Fibroblast of skin of left quadriceps (primary cell): ENCODE data around the gene PRELID1.
"Not testable (repeated sequence)": the region's sequence is repeated elsewhere in the genome, so short reads cannot be mapped to it uniquely, and the experiment has no call there.

ENCODE experiments used
- DNase-seq, 2 experiments: peaks; one replicate each; pipeline ENCODE4 v3.0.0-alpha.2; 2013; ENCODE audit warnings: low read depth in 2 of 2

The PRELID1 gene, protein sequence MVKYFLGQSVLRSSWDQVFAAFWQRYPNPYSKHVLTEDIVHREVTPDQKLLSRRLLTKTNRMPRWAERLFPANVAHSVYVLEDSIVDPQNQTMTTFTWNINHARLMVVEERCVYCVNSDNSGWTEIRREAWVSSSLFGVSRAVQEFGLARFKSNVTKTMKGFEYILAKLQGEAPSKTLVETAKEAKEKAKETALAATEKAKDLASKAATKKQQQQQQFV

DNA sequence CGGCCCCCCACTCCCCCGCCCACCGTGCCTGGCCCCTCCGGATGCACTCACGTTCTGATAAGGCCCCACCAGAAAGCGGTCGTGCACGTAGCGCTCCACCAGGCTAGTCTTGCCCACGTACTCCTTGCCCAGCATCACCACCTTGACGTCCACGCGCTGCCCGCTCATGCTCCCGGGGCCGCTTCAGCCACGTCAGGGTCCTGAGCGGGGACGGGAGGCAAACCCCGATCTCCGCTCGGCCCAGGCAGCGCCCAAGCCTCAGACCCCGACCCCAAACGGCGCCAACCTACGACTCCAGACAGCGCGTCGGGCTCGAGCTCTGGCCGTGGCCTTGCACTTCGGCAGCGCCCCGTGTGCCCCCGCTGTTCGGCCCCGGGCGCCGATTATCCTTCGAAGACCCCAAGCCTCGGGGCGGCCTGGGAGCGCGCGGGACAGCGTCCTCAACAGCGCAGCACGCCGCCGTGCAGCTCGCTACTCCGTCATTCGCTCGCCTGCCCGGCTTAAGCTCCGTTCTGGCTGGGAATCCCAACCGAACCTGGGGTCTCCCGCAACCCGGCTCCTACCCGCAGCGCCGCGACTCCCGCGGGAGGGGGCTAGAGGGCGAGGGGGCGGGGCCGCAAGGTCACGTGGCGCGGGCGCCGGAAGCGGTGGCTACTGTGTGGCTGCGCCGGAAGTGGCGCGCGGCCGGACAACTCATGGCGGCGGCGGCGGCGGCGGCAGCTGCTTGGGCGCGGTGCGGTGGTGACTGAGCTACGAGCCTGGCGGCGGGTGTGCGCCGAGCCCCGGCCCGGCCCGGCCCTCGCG is at the start of gene PRELID1, which contains the start of gene RAB24:
TSS of gene PRELID1 (plus strand) at position 679 of the 804 bp plus-strand sequence. CDS start 187 bp downstream, outside the sequence.
TSS of gene RAB24 (minus strand) at position 599 of the 804 bp plus-strand sequence. CDS start at position 168, 431 bp downstream.
- DNase-seq, result peak; percentile 50 to 56

- DNase-seq, result no peak
Observed at GRCh38 chr5:177256296-177256695, 47.3 kb upstream of the PRELID1 start.

DNA sequence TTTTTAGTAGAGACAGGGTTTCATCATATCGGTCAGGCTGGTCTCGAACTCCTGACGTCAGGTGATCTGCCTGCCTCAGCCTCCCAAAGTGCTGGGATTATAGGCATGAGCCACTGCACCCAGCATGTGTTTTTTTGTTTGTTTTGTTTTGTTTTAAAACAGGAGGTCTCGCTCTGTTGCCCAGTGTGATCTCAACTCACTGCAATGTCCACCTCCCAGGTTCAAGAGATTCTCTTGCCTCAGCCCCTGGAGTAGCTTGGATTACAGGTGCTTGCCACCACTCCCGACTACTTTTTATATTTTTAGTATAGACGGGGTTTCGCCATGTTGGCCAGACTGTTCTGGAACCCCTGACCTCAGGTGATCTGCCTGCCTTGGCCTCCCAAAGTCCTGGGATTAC is 44.9 kb upstream of the PRELID1 start:
- DNase-seq, result not testable (repeated sequence)

GRCh38 chr5:177260961-177261360 is 42.6 kb upstream of the PRELID1 start:
- DNase-seq, result no peak

DNA sequence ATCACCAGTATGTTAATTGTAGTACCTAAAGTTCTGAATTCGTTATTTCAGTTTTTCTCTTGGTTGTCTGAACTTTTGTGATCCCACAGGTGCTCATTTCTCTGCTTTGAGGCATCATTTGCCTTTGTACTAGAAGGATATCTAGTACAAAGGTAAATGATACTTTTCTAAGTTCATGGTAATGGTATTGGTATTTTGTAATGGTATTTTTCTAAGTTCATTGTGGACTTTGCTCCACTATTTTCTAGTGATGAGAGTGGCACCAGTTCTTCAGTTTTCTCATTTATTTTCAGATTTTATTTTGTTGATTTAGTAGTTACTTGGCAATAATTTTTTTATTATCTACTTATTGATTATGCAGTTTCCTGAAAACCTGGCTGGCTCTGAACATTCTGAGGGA is 42.1 kb upstream of the PRELID1 start:
- no peak for DNase-seq

GRCh38 chr5:177264178-177264577 is 39.4 kb upstream of the PRELID1 start:
- no peak for DNase-seq

- DNase-seq, result no peak
Observed at GRCh38 chr5:177265395-177265794, 38.2 kb upstream of the PRELID1 start.

DNA sequence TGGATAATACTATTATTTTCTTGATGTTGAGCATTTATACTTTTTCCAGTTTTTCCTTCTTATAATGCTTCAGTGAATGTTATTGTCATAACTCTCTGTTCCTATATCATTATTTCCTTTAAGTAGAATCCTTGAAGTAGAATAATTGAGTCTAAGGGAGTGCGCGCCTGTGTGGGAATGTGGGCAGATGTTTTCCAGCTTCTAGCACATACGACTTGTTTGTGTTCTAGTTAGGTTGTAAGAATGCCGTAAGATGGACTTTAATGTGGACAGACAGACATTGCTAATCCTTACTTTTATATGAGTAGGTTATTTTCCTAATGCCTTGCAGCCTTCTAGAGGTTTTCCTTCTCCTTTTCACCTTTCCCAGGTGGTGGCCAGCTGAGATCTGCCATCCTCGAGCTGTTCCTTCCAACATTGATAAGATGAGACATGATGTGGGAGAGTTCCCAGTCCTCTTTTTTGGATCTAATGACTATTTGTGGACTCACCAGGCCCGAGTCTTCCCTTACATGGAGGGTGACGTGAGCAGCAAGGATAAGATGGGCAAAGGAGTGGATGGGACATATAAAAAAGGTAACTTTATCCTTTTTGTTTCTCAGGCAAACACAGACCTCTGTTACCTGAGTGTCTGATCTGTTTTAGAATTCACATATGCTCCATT is 34.2 kb upstream of the PRELID1 start:
- DNase-seq, result no peak

DNA sequence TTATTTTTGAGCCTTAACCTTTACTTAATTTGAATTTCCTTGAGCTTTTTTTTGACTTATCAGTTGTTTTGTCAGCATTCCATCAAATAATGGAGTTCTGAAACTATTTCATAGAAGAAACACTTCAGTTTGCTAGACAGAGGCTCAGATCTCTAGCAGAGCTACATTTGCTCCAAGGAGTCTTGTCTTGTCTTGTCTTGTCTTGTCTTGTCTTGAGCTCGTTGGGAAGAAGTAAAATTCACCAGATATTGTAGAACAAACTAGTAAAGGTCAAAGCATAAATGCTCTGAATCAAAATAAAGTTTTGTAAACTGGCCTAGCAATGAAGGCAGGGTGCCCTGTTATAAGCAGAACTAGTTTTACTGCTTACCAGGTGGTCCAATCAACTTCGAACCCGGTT is 33.6 kb upstream of the PRELID1 start:
- no peak for DNase-seq

DNA sequence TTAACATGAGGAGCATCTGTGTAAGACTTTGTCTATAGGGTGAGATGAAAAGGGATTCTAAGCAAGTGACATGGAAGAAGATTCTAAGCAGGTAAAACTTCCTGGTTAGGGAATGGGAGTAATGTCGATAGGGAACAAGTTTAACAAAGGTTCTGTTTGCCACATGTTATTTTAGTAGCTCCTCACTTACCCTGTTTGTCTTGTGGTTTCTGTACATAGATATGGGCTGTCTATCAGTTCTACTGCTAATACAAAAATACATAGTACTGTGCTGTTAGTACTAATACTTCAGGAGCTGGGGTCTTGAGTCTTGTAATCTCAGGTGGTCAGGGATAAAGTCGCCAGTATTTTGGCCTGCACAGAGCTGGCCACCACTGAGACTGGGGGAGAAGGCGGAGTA is 32.9 kb upstream of the PRELID1 start:
- DNase-seq, result no peak

DNA sequence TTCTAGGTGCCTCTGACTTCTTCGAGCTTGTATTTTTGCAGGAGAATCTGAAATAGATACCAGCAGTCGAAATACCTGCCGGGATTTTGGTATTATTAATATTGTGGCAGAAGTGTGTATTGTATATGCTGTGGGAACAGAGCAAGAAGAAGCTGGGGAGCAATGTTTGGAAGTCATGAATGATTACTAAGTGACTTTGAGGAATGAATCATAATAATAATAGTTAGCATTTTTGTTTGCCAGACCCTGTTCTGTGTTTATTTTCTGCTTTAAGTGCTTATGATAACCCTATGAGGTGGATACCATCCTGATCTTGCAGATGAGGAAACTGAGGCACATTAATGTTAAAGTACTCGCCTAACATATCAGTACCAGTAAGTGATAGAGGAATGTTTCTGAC is 32.5 kb upstream of the PRELID1 start:
- DNase-seq, result no peak

- DNase-seq, result no peak
Observed at GRCh38 chr5:177275883-177276282, 27.7 kb upstream of the PRELID1 start.

DNA sequence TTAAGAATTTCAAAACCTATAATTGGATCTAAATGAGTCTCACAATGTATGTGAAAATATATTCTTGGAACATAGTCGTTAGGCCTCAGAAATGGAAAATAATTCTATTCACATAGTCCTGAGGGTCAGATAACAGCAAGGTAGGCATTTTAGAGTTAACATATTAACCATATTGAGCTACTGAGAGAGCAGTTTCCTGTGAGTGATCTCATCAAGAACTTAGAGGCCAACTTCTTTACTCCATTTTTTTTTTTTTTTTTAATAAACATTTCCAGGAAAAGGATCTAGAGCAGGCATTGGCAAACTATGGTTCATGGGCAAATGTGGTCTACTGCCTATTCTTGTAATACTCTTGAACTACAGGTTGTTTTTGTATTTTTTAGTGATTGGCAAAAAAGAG is 26.7 kb upstream of the PRELID1 start:
- DNase-seq, result no peak

DNA sequence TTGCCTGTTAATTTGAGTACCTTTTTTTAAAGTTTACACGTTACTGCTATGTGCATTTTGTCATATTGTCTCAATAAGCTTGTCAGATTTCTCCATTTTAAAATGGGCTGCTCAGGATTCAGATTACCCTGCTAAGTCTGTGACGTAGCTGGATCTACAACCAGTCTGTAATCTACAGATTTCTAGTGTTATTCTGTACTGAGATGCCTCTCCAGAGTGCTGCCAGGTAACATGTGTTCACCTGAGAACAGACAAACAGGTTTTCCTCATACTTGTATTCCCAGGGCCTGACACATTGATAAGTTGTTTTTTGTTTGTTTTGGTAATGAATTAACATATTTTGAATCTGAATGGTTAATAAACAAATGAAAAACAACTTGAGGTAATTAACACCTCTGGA is 15.4 kb upstream of the PRELID1 start:
- no peak for DNase-seq

DNA sequence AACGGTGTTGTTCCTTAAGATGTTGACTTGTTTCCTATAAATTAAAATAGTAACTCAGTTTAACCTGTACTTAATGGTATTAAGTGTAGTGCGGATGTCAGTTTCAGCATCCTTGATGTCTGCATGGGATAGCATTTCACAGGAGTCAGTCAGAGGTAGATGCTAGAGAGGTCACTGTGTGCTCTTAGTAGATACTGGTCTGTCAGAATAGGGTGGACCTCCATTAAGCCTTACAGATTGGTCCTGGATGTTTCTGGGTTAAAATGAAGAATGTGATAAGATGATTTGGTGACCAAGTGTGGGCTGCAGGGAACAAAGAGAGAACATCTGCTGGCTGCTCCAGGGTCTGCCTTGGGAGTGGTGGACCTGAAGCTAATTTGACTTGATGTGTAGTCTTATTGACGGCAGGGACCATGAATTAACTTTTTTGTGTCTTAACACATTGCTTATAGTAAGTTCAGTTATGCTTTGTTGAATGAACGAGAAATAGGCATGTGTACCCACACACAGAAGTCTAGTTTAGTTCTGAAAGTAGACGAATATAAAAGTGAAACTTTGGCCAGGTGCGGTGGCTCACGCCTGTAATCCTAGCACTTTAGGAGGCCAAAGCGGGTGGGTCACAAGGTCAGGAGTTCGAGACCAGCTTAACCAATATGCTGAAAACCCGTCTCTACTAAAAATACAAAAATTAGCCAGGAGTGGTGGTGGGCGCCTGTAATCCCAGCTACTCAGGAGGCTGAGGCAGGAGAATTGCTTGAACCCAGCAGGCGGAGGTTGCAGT is 12.6 kb upstream of the PRELID1 start:
- DNase-seq, result no peak

DNA sequence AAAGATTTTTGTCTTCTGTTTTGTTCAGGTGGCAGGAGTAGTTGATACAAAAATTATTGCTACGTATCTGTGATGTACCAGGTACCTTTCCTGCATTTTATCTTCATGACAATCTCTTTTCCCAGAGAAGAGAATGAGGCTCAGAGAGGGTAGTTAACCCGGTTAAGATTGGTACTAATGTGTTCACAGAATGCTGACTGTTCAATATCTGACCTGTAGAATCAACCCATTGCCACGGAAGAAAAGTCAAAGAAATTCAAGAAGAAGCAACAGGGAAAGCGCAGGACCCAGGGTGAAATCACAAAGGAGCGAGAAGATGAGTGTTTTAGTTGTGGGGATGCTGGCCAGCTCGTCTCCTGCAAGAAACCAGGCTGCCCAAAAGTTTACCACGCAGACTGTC is 11.9 kb upstream of the PRELID1 start:
- no peak for DNase-seq

DNA sequence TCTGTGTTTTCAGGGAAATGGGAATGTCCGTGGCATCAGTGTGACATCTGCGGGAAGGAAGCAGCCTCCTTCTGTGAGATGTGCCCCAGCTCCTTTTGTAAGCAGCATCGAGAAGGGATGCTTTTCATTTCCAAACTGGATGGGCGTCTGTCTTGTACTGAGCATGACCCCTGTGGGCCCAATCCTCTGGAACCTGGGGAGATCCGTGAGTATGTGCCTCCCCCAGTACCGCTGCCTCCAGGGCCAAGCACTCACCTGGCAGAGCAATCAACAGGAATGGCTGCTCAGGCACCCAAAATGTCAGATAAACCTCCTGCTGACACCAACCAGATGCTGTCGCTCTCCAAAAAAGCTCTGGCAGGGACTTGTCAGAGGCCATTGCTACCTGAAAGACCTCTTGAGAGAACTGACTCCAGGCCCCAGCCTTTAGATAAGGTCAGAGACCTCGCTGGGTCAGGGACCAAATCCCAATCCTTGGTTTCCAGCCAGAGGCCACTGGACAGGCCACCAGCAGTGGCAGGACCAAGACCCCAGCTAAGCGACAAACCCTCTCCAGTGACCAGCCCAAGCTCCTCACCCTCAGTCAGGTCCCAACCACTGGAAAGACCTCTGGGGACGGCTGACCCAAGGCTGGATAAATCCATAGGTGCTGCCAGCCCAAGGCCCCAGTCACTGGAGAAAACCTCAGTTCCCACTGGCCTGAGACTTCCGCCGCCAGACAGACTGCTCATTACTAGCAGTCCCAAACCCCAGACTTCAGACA is 9.6 kb upstream of the PRELID1 start:
- DNase-seq, result no peak

- no peak for DNase-seq
Observed at GRCh38 chr5:177294632-177295031, 9.0 kb upstream of the PRELID1 start.

DNA sequence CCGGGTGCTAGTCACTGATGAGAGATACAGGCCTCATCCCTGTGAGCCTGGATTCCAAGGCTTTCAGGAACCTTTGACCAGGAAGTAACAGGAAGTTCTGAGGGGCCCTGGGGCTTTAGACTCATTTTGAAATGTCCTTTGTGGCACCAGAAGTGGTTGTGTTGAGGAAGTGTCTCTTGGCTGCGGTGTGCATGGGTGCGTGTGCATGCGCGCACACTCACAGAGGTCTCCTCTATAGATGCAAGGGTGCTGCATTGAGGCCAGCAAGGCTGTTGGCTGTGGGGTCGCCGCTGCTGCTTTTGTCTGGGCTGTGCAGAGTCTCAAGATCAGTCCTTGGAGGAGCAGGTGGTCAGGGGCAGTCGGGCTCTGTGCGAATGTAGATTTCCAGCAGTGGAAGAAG is 7.7 kb upstream of the PRELID1 start:
- DNase-seq, result no peak

DNA sequence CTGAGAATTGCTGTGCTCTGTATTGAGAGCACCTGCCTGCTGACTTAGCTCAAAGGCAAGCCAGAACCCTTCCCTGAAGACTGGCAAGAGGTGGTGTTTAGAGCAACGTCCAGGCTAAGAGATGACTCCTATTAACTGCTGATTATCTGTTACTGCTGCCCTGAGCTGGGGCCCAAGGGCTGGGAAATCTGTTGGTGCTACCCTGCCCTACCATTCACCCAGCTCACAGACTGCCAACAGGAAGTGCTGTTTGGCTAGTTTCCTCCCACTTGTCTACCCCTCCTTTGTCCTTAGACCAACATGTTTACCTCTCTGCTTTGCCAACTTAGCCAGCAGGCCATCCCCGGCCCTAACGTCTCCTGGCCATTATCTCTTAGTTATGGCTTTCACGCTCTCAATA is 7.0 kb upstream of the PRELID1 start:
- DNase-seq, result no peak

GRCh38 chr5:177297922-177298321 is 5.7 kb upstream of the PRELID1 start:
- no peak for DNase-seq
